ENCODE measurements around the gene CSPG4.

- TF ChIP-seq EZH2phosphoT487 (IDR thresholded peaks at IDR 0.05) (no peak), CTCF (IDR thresholded peaks at IDR 0.05) (no peak)
Measured at GRCh38 chr15:75661100-75661755, 51.4 kb downstream of the CSPG4 start.
